Measurements from ENCODE around the gene PCDHGB5.
A peak's percentile ranks its signal among the peaks of the same experiment; 100 is the strongest.
"Not testable (repeated sequence)": the region's sequence is repeated elsewhere in the genome, so short reads cannot be mapped to it uniquely, and the experiment has no call there.

Gene PCDHGB5

DNA sequence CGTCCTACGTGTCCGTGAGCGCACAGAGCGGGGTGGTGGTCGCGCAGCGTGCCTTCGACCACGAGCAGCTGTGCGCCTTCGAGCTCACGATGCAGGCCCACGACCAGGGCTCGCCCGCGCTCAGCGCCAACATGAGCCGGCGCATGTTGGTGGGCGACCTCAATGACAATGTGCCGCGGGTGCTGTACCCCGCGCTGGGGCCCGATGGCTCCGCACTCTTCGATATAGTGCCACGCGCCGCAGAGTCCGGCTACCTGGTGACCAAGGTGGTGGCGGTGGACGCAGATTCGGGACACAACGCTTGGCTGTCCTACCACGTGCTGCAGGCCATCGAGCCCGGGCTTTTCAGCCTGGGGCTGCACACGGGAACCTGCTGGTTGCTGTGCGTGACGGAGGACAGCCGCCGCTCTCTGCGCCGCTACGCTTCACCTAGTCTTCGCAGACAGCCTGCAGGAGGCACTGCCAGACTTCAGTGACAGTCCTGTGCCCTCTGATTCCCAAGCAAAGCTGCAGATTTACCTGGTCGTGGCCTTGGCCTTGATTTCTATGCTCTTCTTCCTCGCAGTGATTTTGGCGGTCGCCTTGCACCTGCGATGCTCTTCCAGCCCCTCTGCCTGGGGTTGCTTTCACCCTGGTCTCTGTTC is 30.2 kb downstream of the PCDHGB5 start:
- no peak for DNase-seq (ENCODE audit: low read depth)
- in situ Hi-C loops (cut with HindIII; ENCODE audit: low sequenced_read_pairs) = loop anchor here (5.0 kb wide), 1 partner anchor 86 kb away; the partner anchor contains the start of gene PCDHGA3
- no peak overlapping the region for H3K4me3 ChIP-seq (ENCODE audit: low read depth, low read length)
- TF ChIP-seq, protein P1, sequence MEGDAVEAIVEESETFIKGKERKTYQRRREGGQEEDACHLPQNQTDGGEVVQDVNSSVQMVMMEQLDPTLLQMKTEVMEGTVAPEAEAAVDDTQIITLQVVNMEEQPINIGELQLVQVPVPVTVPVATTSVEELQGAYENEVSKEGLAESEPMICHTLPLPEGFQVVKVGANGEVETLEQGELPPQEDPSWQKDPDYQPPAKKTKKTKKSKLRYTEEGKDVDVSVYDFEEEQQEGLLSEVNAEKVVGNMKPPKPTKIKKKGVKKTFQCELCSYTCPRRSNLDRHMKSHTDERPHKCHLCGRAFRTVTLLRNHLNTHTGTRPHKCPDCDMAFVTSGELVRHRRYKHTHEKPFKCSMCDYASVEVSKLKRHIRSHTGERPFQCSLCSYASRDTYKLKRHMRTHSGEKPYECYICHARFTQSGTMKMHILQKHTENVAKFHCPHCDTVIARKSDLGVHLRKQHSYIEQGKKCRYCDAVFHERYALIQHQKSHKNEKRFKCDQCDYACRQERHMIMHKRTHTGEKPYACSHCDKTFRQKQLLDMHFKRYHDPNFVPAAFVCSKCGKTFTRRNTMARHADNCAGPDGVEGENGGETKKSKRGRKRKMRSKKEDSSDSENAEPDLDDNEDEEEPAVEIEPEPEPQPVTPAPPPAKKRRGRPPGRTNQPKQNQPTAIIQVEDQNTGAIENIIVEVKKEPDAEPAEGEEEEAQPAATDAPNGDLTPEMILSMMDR (IDR thresholded peaks at IDR 0.05; ENCODE audit: low read depth, low read length, missing control alignments) = no peak

- in situ Hi-C loops (cut with HindIII; ENCODE audit: low sequenced_read_pairs) = no loop called here
- TF ChIP-seq, protein P1 (IDR thresholded peaks at IDR 0.05; ENCODE audit: low read depth, low read length, missing control alignments) = peak; percentile 54
- peak; percentile 70 for DNase-seq (ENCODE audit: low read depth)
- peak within 1 kb of the TSS; percentile 33 for H3K4me3 ChIP-seq (ENCODE audit: low read depth, low read length)
These were observed 32.8 kb downstream of the PCDHGB5 start, which contains the start of gene PCDHGA12 for GRCh38 chr5:141430332-141431113. Gene PCDHGA12, plus strand, starts transcription at chr5:141430507. Its CDS starts 253 bp downstream, at chr5:141430760.

- no peak for DNase-seq (ENCODE audit: low read depth)
- in situ Hi-C loops (cut with HindIII; ENCODE audit: low sequenced_read_pairs) = no loop called here
- peak overlapping the region; percentile 33 for H3K4me3 ChIP-seq (ENCODE audit: low read depth, low read length)
- TF ChIP-seq, protein P1 (IDR thresholded peaks at IDR 0.05; ENCODE audit: low read depth, low read length, missing control alignments) = no peak
These were observed 33.5 kb downstream of the PCDHGB5 start for GRCh38 chr5:141431286-141431685.

GRCh38 chr5:141432308-141432707 is 34.6 kb downstream of the PCDHGB5 start:
- DNase-seq (ENCODE audit: low read depth); in situ Hi-C loops (cut with HindIII; ENCODE audit: low sequenced_read_pairs); H3K4me3 ChIP-seq (ENCODE audit: low read depth, low read length): not testable (repeated sequence)

DNA sequence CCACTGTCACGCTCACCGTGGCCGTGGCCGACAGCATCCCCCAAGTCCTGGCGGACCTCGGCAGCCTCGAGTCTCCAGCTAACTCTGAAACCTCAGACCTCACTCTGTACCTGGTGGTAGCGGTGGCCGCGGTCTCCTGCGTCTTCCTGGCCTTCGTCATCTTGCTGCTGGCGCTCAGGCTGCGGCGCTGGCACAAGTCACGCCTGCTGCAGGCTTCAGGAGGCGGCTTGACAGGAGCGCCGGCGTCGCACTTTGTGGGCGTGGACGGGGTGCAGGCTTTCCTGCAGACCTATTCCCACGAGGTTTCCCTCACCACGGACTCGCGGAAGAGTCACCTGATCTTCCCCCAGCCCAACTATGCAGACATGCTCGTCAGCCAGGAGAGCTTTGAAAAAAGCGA is 35.0 kb downstream of the PCDHGB5 start:
- H3K4me3 ChIP-seq (ENCODE audit: low read depth, low read length); in situ Hi-C loops (cut with HindIII; ENCODE audit: low sequenced_read_pairs); DNase-seq (ENCODE audit: low read depth): not testable (repeated sequence)

GRCh38 chr5:141434006-141434405 is 36.3 kb downstream of the PCDHGB5 start:
- in situ Hi-C loops (cut with HindIII; ENCODE audit: low sequenced_read_pairs) = no loop called here
- no peak for DNase-seq (ENCODE audit: low read depth)
- TF ChIP-seq, protein P1 (IDR thresholded peaks at IDR 0.05; ENCODE audit: low read depth, low read length, missing control alignments) = no peak
- no peak overlapping the region for H3K4me3 ChIP-seq (ENCODE audit: low read depth, low read length)

GRCh38 chr5:141437221-141437620 is 39.5 kb downstream of the PCDHGB5 start:
- in situ Hi-C loops (cut with HindIII; ENCODE audit: low sequenced_read_pairs) = no loop called here
- H3K4me3 ChIP-seq (ENCODE audit: low read depth, low read length) = no peak overlapping the region
- TF ChIP-seq, protein P1 (IDR thresholded peaks at IDR 0.05; ENCODE audit: low read depth, low read length, missing control alignments) = no peak
- DNase-seq (ENCODE audit: low read depth) = no peak

All from astrocyte of the cerebellum (primary cell).